OCI-LY3 (cell line): ENCODE measurements around the gene ACP7.

Experiments
- H2AFZ ChIP-seq: fragments of 200-600, 300-600 bp; shearing (Covaris generic); 2 replicates; pipeline ENCODE4 v1.6.0; 2014; ENCODE audit warnings: antibody characterized with exemption, low read depth, low read length
- H3K27ac ChIP-seq: fragments of 200-600, 300-600 bp; sonication (generic); 2 replicates; pipeline ENCODE4 v1.5.1; 2014; ENCODE audit warnings: mild to moderate bottlenecking, low read length, moderate library complexity, mixed read lengths
- H3K27me3 ChIP-seq: fragments of 200-600, 300-600 bp; sonication (generic); 2 replicates; pipeline ENCODE4 v1.6.1; 2014; ENCODE audit warnings: low read depth, low read length, mixed read lengths
- H3K36me3 ChIP-seq: fragments of 200-600, 300-600 bp; sonication (generic); replicated peaks from 2 replicates; pipeline ENCODE3; 2014; ENCODE audit warnings: low read depth, low read length, mixed read lengths
- H3K4me1 ChIP-seq: fragments of 300-600, 200-600 bp; sonication (generic); 2 replicates; pipeline ENCODE4 v1.6.1; 2014; ENCODE audit warnings: low read length, mixed read lengths
- H3K4me2 ChIP-seq: fragments of 200-600, 300-600 bp; sonication (generic); 2 replicates; pipeline ENCODE4 v1.6.1; 2014; ENCODE audit warnings: low read length, mixed read lengths
- H3K4me3 ChIP-seq: fragments of 300-600, 200-600 bp; sonication (generic); 2 replicates; pipeline ENCODE4 v1.5.1; 2014; ENCODE audit warnings: antibody characterized with exemption, mild to moderate bottlenecking, low read length, moderate library complexity
- H3K79me2 ChIP-seq: fragments of 300-600, 200-600 bp; shearing (Covaris generic); 2 replicates; pipeline ENCODE4 v1.6.1; 2014; ENCODE audit warnings: mild to moderate bottlenecking, low read length, mixed read lengths
- H3K9ac ChIP-seq: fragments of 300-600, 200-600 bp; shearing (Covaris generic); 2 replicates; pipeline ENCODE4 v1.6.0; 2014; ENCODE audit warnings: mild to moderate bottlenecking, low read length, moderate library complexity
- H3K9me3 ChIP-seq: fragments of 200-600, 300-600 bp; shearing (Covaris generic); 2 replicates; pipeline ENCODE4 v1.6.1; 2014; ENCODE audit warnings: low read length, mixed read lengths; ENCODE audit not compliant: insufficient read depth
- H4K20me1 ChIP-seq: fragments of 200-600, 300-600 bp; sonication (generic); 2 replicates; pipeline ENCODE4 v1.6.1; 2016; ENCODE audit warnings: low read length, mixed read lengths; ENCODE audit not compliant: insufficient read depth
- CTCF ChIP-seq: fragments of 200-600, 300-600 bp; sonication (generic); IDR thresholded peaks from 2 replicates; pipeline ENCODE4 v1.5.1; 2014; ENCODE audit warnings: antibody characterized with exemption, low read length, low read depth
- EZH2phosphoT487 ChIP-seq: fragments of 200-600 bp; shearing (Covaris generic); IDR thresholded peaks from 2 replicates; pipeline ENCODE4 v1.6.1; 2018; ENCODE audit warnings: antibody characterized with exemption, mixed run types, low read depth

ACP7 gene

GRCh38 chr19:39128516-39129079 lies 44.4 kb downstream of the ACP7 start:
- Histone ChIP-seq H3K4me1 (peaks cover 12% of the 10 kb centered on the region), H3K27ac (no peak overlapping the region), H3K4me3 (no peak overlapping the region), H3K9ac (no peak overlapping the region), H3K79me2 (peaks cover 67% of the 10 kb centered on the region), H4K20me1 (peaks cover 30% of the 10 kb centered on the region), H3K36me3 (no peaks in the 10 kb centered on the region), H3K4me2 (no peak overlapping the region), H3K27me3 (no peaks in the 10 kb centered on the region), H2AFZ (no peak overlapping the region), H3K9me3 (no peaks in the 10 kb centered on the region)
- TF ChIP-seq CTCF (no peak), EZH2phosphoT487 (no peak)

GRCh38 chr19:39129116-39129515 lies 44.9 kb downstream of the ACP7 start:
- no peak for TF ChIP-seq CTCF
- TF ChIP-seq EZH2phosphoT487 = no peak
- peaks cover 71% of the 10 kb centered on the region for H3K79me2 ChIP-seq

DNA sequence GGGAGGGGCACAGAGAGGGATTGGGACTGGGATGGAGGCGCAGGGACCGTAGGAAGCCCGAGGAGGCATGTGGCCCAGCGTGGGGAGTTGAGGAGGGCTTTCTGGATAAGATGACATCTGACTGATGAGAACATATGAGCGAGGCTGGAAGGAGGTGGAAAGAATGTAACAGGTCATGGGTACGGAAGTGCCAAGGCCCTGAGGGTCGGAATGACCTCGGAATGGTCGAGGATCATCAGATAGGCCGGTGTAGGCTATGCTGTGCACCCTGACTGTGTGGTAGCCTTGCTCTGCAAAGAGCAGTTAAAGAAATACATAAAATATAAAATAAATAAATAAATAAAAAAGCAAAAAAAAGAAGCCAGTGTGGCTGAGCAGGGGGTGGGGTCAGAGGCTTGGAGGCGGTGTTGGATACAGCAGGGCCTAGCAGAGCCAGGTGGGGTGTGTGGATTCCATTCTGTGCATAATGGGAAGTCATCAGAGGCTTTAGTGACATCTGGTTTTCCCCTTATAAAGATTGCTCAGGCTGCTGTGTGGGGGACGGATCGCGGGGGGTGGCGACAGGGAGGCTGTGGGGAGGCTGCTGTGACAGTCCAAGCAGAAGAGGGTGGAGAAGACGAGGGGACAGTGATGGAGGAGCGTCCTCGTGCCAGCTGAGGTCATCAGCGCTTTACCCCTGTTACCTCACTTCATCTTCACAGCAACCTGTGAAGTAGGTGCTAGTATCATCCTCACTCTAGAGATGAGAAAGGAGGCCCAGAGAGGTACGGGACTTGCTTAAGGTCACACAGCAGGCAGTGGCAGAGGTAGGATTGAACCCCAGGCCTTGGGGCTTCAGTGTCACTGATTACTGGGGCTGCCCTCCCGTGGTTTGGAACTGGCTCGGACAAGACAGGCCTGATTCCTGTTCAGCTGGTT lies 46.4 kb downstream of the ACP7 start:
- H3K4me1 ChIP-seq = peaks cover 12% of the 10 kb centered on the region
- H3K4me3 ChIP-seq = no peak overlapping the region
- no peak overlapping the region for H3K9ac ChIP-seq
- H3K9me3 ChIP-seq = no peaks in the 10 kb centered on the region
- H3K27ac ChIP-seq = no peak overlapping the region
- H3K36me3 ChIP-seq = no peaks in the 10 kb centered on the region
- no peak overlapping the region for H3K4me2 ChIP-seq
- TF ChIP-seq EZH2phosphoT487 (no peak), CTCF (no peak)
- peaks cover 40% of the 10 kb centered on the region for H4K20me1 ChIP-seq
- no peak overlapping the region for H2AFZ ChIP-seq
- H3K79me2 ChIP-seq = peaks cover 77% of the 10 kb centered on the region
- H3K27me3 ChIP-seq = no peaks in the 10 kb centered on the region

More at GRCh38 chr19:39129116-39129515, 44.9 kb downstream of the ACP7 start:
- Histone ChIP-seq H3K4me1 (peaks cover 12% of the 10 kb centered on the region), H3K4me3 (no peak overlapping the region), H3K27ac (no peak overlapping the region), H3K9me3 (no peaks in the 10 kb centered on the region), H3K4me2 (no peak overlapping the region), H4K20me1 (peaks cover 35% of the 10 kb centered on the region), H2AFZ (no peak overlapping the region), H3K36me3 (no peaks in the 10 kb centered on the region), H3K27me3 (no peaks in the 10 kb centered on the region), H3K9ac (no peak overlapping the region)

DNA sequence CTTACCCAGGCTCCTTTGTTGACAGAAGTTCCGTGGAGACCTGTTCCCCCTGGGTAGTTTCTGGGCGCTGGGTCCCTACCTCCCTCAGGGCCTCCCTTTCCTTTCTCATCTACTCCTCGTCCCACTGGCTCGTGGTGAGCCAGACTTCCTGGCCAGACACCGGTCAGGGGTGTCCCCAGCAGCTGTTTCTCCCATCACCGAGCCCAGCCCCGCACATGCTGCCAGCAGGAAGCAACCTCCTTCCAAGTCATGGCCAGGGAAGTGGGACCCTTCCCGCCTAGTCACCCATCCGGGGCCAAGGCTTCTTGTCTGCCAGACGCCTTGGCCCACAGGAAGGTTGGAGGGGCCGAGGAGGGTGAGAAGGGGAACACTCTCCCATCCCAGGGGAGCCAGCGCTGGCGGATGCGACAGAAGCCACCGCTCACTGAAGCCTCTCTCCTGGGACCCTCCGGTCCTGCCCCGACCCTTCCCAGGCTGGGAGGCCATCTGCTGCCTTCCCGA lies 47.1 kb downstream of the ACP7 start:
- Histone ChIP-seq H3K4me2 (no peak overlapping the region), H3K36me3 (no peaks in the 10 kb centered on the region), H3K9me3 (no peaks in the 10 kb centered on the region), H4K20me1 (peaks cover 44% of the 10 kb centered on the region), H3K4me3 (no peak overlapping the region), H3K79me2 (peaks cover 70% of the 10 kb centered on the region), H3K4me1 (peaks cover 11% of the 10 kb centered on the region), H3K9ac (no peak overlapping the region), H3K27me3 (no peaks in the 10 kb centered on the region), H3K27ac (no peak overlapping the region), H2AFZ (no peak overlapping the region)
- TF ChIP-seq EZH2phosphoT487 (no peak), CTCF (no peak)
